Muscle of leg (tissue), 11 donors: Measurements from ENCODE around the gene MAP2K5. TPM values are rescaled to one million over a fixed set of nuclear protein-coding genes. Genes with fewer than 3 reads are reported as not detected.

Experiments
- DNase-seq: peaks from one replicate; pipeline ENCODE4 v3.0.0; 2013
- H3K27ac ChIP-seq: one replicate; pipeline ENCODE4 v1.5.1; 2013; ENCODE audit warnings: mild to moderate bottlenecking, low read length, control low read depth
- H3K27me3 ChIP-seq: one replicate; pipeline ENCODE4 v1.6.1; 2013; ENCODE audit warnings: low read length; ENCODE audit not compliant: control insufficient read depth, insufficient read depth
- H3K36me3 ChIP-seq: one replicate; pipeline ENCODE4 v1.6.1; 2013; ENCODE audit warnings: low read length; ENCODE audit not compliant: control insufficient read depth, insufficient read depth
- H3K4me1 ChIP-seq: one replicate; pipeline ENCODE4 v1.6.1; 2013; ENCODE audit warnings: low read length; ENCODE audit not compliant: control insufficient read depth, insufficient read depth
- H3K4me3 ChIP-seq: one replicate; pipeline ENCODE4 v1.5.1; 2013; ENCODE audit warnings: low read length, control low read depth
- H3K9me3 ChIP-seq: replicated peaks from 2 replicates; pipeline ENCODE4 v1.6.1; 2013; ENCODE audit warnings: low read depth, low read length; ENCODE audit not compliant: control insufficient read depth
- whole genome bisulfite sequencing: methylation state at CpG from one replicate; pipeline ENCODE4 v1.1.5; 2013; ENCODE audit warnings: missing lambda C conversion rate; ENCODE audit not compliant: insufficient coverage; 5-methylcytosine and 5-hydroxymethylcytosine counted together
- polyA plus RNA-seq, 8 donors: library from polyadenylated mRNA; unstranded; fragments of 120-200 nt; gene quantifications; one replicate each; pipeline versions ENCODE4 v1.2.1 to v1.2.3, GENCODE V29; 2013; ENCODE audit warnings: inconsistent platforms in 1 of 8, low replicate concordance in 1 of 8; ENCODE audit not compliant: insufficient read length in 8 of 8, insufficient read depth in 1 of 8
- total RNA-seq: library from RNA; stranded (reverse); fragments of 120-200 nt; gene quantifications from one replicate; pipeline ENCODE4 v1.2.4, GENCODE V29; 2013

Gene MAP2K5
- total and polyA plus RNA-seq, 9 donors, result 10.2 to 22.6 (median 19.4) TPM

- H3K27ac ChIP-seq, result no peak overlapping the region
- no peaks in the 10 kb centered on the region for H3K9me3 ChIP-seq
- no peak overlapping the region for H3K4me3 ChIP-seq
- no peaks in the 10 kb centered on the region for H3K36me3 ChIP-seq
- no peak for DNase-seq
- WGBS, result no CpG with 5 or more reads among the region's 7 CpGs
- peaks cover 8% of the 10 kb centered on the region for H3K4me1 ChIP-seq
- no peaks in the 10 kb centered on the region for H3K27me3 ChIP-seq
Measured at GRCh38 chr15:67758619-67759300, 216.3 kb downstream of the MAP2K5 start.

- DNase-seq, result no peak
- Histone ChIP-seq H3K9me3 (no peaks in the 10 kb centered on the region), H3K27me3 (no peaks in the 10 kb centered on the region), H3K4me1 (peaks cover 8% of the 10 kb centered on the region), H3K27ac (peak overlapping the region; percentile 53), H3K36me3 (peaks cover 6% of the 10 kb centered on the region), H3K4me3 (no peak overlapping the region)
- 55% methylated on average over 4 of the region's 6 CpGs for WGBS
Measured at GRCh38 chr15:67760901-67761300, 218.4 kb downstream of the MAP2K5 start.

GRCh38 chr15:67761343-67761742 is 218.8 kb downstream of the MAP2K5 start:
- no peaks in the 10 kb centered on the region for H3K27me3 ChIP-seq
- H3K27ac ChIP-seq, result no peak overlapping the region
- no peak overlapping the region for H3K4me3 ChIP-seq
- H3K9me3 ChIP-seq, result no peaks in the 10 kb centered on the region
- H3K36me3 ChIP-seq, result peaks cover 6% of the 10 kb centered on the region
- peaks cover 8% of the 10 kb centered on the region for H3K4me1 ChIP-seq
- DNase-seq, result no peak
- no CpG with 5 or more reads among the region's 4 CpGs for WGBS

GRCh38 chr15:67762610-67763368 is 220.3 kb downstream of the MAP2K5 start:
- 47% methylated on average over 3 of the region's 7 CpGs for WGBS
- Histone ChIP-seq H3K27ac (peak overlapping the region; percentile 15), H3K4me1 (peaks cover 8% of the 10 kb centered on the region), H3K9me3 (no peaks in the 10 kb centered on the region), H3K27me3 (no peaks in the 10 kb centered on the region), H3K4me3 (no peak overlapping the region), H3K36me3 (peaks cover 6% of the 10 kb centered on the region)
- peak; percentile 36 for DNase-seq

- Histone ChIP-seq H3K27me3 (no peaks in the 10 kb centered on the region), H3K36me3 (peaks cover 6% of the 10 kb centered on the region), H3K4me1 (peaks cover 6% of the 10 kb centered on the region), H3K27ac (no peak overlapping the region), H3K4me3 (no peak overlapping the region), H3K9me3 (no peaks in the 10 kb centered on the region)
- 80% methylated on average over 1 of the region's 2 CpGs for WGBS
- no peak for DNase-seq
Measured at GRCh38 chr15:67765701-67766100, 223.2 kb downstream of the MAP2K5 start.

- Histone ChIP-seq H3K27me3 (no peaks in the 10 kb centered on the region), H3K4me1 (peaks cover 6% of the 10 kb centered on the region), H3K36me3 (peaks cover 6% of the 10 kb centered on the region), H3K27ac (no peak overlapping the region), H3K4me3 (no peak overlapping the region), H3K9me3 (no peaks in the 10 kb centered on the region)
- no CpG with 5 or more reads among the region's 2 CpGs for WGBS
- DNase-seq, result no peak
Measured at GRCh38 chr15:67766968-67767367, 224.5 kb downstream of the MAP2K5 start.

GRCh38 chr15:67768313-67768977 is 225.9 kb downstream of the MAP2K5 start:
- peak; percentile 30 for DNase-seq
- WGBS, result no CpG with 5 or more reads among the region's 7 CpGs
- H3K27me3 ChIP-seq, result no peaks in the 10 kb centered on the region
- H3K9me3 ChIP-seq, result no peaks in the 10 kb centered on the region
- no peak overlapping the region for H3K27ac ChIP-seq
- H3K4me1 ChIP-seq, result peaks cover 3% of the 10 kb centered on the region
- H3K36me3 ChIP-seq, result peaks cover 6% of the 10 kb centered on the region
- no peak overlapping the region for H3K4me3 ChIP-seq

- DNase-seq, result no peak
- WGBS, result 69% methylated on average over 6 of the region's 13 CpGs
- peaks cover 2% of the 10 kb centered on the region for H3K36me3 ChIP-seq
- H3K4me3 ChIP-seq, result no peak overlapping the region
- no peaks in the 10 kb centered on the region for H3K9me3 ChIP-seq
- H3K27ac ChIP-seq, result no peak overlapping the region
- peaks cover 3% of the 10 kb centered on the region for H3K4me1 ChIP-seq
- H3K27me3 ChIP-seq, result no peaks in the 10 kb centered on the region
Measured at GRCh38 chr15:67769497-67770357, 227.2 kb downstream of the MAP2K5 start.

GRCh38 chr15:67770358-67770628 is 227.8 kb downstream of the MAP2K5 start:
- Histone ChIP-seq H3K27ac (no peak overlapping the region), H3K4me3 (no peak overlapping the region), H3K27me3 (no peaks in the 10 kb centered on the region), H3K36me3 (peaks cover 2% of the 10 kb centered on the region), H3K4me1 (peaks cover 3% of the 10 kb centered on the region), H3K9me3 (no peaks in the 10 kb centered on the region)
- no CpG with 5 or more reads among the region's 3 CpGs for WGBS
- no peak for DNase-seq
